Uterus (tissue), 2 donors: Measurements from ENCODE around the gene PPM1N.

ENCODE experiments used
- POLR2A ChIP-seq, 2 donors: fragments of 450-650 bp; IDR thresholded peaks; one replicate each; pipeline ENCODE4 v1.6.1; 2016; ENCODE audit warnings: antibody characterized with exemption in 2 of 2, mild to moderate bottlenecking in 1 of 2, moderate library complexity in 1 of 2
- TF ChIP-seq, protein P1 (sequence below), 4 experiments: fragments of 200-600 bp in 2 of 4; fragments of 450-650 bp in 2 of 4; sonication (generic) in 2 of 4; IDR thresholded peaks; one replicate each; pipeline ENCODE4 v1.5.1; 2016 to 2019; ENCODE audit warnings: antibody characterized with exemption in 4 of 4, mild to moderate bottlenecking in 2 of 4, moderate library complexity in 1 of 4

DNA sequence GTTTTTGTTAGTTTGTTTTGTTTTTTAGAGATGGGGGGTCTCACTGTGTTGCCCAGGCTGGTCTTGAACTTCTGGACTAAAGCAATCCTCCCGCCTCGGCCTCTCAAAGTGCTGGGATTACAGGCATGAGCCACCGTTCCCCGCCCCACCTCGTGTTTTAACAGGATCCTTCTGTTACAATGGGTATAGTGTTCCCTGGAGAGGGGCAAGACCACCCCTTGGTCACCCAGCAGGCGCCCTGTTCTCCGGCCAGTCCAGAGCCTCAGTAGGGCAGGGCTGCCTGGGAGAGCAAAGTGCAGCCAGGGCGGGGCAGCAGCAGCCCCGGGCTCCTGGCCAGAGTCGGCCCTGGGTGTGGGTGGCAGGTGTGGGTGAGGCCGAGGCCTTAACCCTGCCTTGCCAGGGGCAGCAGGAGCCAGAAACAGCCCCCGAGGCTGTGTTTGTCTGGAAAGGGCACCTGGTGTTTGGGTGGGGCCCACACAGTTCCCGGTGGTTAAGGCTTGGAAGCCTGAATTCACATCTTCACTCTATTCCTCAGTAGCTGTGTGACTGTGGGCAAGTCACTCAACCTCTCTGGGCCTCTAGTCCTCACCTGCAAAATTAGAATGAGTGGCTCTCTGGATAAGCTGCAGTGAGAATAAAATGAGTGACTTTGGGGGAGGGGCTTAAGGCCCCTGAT lies 16.3 kb downstream of the PPM1N start:
- TF ChIP-seq, protein P1, sequence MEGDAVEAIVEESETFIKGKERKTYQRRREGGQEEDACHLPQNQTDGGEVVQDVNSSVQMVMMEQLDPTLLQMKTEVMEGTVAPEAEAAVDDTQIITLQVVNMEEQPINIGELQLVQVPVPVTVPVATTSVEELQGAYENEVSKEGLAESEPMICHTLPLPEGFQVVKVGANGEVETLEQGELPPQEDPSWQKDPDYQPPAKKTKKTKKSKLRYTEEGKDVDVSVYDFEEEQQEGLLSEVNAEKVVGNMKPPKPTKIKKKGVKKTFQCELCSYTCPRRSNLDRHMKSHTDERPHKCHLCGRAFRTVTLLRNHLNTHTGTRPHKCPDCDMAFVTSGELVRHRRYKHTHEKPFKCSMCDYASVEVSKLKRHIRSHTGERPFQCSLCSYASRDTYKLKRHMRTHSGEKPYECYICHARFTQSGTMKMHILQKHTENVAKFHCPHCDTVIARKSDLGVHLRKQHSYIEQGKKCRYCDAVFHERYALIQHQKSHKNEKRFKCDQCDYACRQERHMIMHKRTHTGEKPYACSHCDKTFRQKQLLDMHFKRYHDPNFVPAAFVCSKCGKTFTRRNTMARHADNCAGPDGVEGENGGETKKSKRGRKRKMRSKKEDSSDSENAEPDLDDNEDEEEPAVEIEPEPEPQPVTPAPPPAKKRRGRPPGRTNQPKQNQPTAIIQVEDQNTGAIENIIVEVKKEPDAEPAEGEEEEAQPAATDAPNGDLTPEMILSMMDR (IDR thresholded peaks at IDR 0.05): no peak
- TF ChIP-seq POLR2A (IDR thresholded peaks at IDR 0.05): no peak
